ENCODE measurements around the gene SLC16A8. TPM values are rescaled to one million over a fixed set of nuclear protein-coding genes. Genes with fewer than 3 reads are reported as not detected.
A peak's percentile ranks its signal among the peaks of the same experiment; 100 is the strongest.

The SLC16A8 gene
- total and polyA plus RNA-seq, 2 of the 13 experiments (the other 11 are each of a cell fraction or from before 2014, with no cell fraction given): not detected

- TF ChIP-seq, protein P1, sequence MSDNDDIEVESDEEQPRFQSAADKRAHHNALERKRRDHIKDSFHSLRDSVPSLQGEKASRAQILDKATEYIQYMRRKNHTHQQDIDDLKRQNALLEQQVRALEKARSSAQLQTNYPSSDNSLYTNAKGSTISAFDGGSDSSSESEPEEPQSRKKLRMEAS (IDR thresholded peaks at IDR 0.05): peak; percentile 58; the same call in 1 of the 2 replicates
- peak; percentile 85 for TF ChIP-seq YEATS2 (CRISPR knock-in tag; IDR thresholded peaks at IDR 0.05; ENCODE audit: borderline replicate concordance)
- TF ChIP-seq KMT2B (CRISPR knock-in tag; IDR thresholded peaks at IDR 0.05): peak; percentile 69
- TF ChIP-seq SETDB1 (CRISPR knock-in tag; IDR thresholded peaks at IDR 0.05; ENCODE audit: borderline replicate concordance): no peak
- TF ChIP-seq NCOA1 (CRISPR knock-in tag; IDR thresholded peaks at IDR 0.05): 0 out of 2 replicates have a peak, but pooled peaks have one; percentile 38
- TF ChIP-seq CREM (IDR thresholded peaks at IDR 0.05): peak; percentile 96
- peak; percentile 64; the same call in 1 of the 2 replicates for TF ChIP-seq CREM (CRISPR knock-in tag; IDR thresholded peaks at IDR 0.05)
- peak; percentile 48; the same call in 1 of the 2 replicates for TF ChIP-seq DMAP1 (CRISPR knock-in tag; IDR thresholded peaks at IDR 0.05)
- TF ChIP-seq SKI (IDR thresholded peaks at IDR 0.05; ENCODE audit: partially characterized antibody): peak; percentile 32
- 0 out of 2 replicates have a peak, but pooled peaks have one; percentile 46 for TF ChIP-seq ZNF556 (CRISPR knock-in tag; IDR thresholded peaks at IDR 0.05; ENCODE audit: borderline replicate concordance)
- TF ChIP-seq TBL1XR1 (IDR thresholded peaks at IDR 0.05; ENCODE audit: borderline replicate concordance, low read length, partially characterized antibody): no peak
- peak; percentile 100 for TF ChIP-seq THAP7 (CRISPR knock-in tag; IDR thresholded peaks at IDR 0.05)
- TF ChIP-seq TRIM22 (IDR thresholded peaks at IDR 0.05): no peak
- TF ChIP-seq ZNF780A (CRISPR knock-in tag; IDR thresholded peaks at IDR 0.05): no peak
- TF ChIP-seq UBTF (CRISPR knock-in tag; IDR thresholded peaks at IDR 0.05): 0 out of 2 replicates have a peak, but pooled peaks have one; percentile 16
- peak; percentile 95 for TF ChIP-seq ZNF687 (CRISPR knock-in tag; IDR thresholded peaks at IDR 0.05)
- 0 out of 2 replicates have a peak, but pooled peaks have one; percentile 15 for TF ChIP-seq MIER3 (CRISPR knock-in tag; IDR thresholded peaks at IDR 0.05; ENCODE audit: borderline replicate concordance)
- peak; percentile 67 for TF ChIP-seq PITX1 (CRISPR knock-in tag; IDR thresholded peaks at IDR 0.05)
- peak; percentile 60 for TF ChIP-seq ZFY (CRISPR knock-in tag; IDR thresholded peaks at IDR 0.05)
- peak; percentile 80 for TF ChIP-seq SP2 (CRISPR knock-in tag; IDR thresholded peaks at IDR 0.05)
- peak; percentile 72; the same call in 1 of the 2 replicates for TF ChIP-seq ZNF235 (CRISPR knock-in tag; IDR thresholded peaks at IDR 0.05; ENCODE audit: borderline replicate concordance)
These were observed 26.8 kb downstream of the SLC16A8 start, which contains the start of gene PICK1 (continued) for GRCh38 chr22:38056969-38057891.
